Fibroblast of lung (primary cell): ENCODE measurements around the gene PPIE.

ENCODE experiments used
- EZH2 ChIP-seq: IDR thresholded peaks from 2 replicates; pipeline ENCODE4 v1.5.1; 2012; ENCODE audit warnings: low read length, control low read depth, mild to moderate bottlenecking; ENCODE audit errors: missing control alignments
- TF ChIP-seq, protein P1 (sequence below), 2 donors: IDR thresholded peaks in 1 of 2; conservative IDR thresholded peaks in 1 of 2; 1 replicate in 1 of 2; 2 replicates in 1 of 2; pipeline ENCODE4 v1.5.1; 2011 to 2012; ENCODE audit warnings: low read length in 2 of 2, control low read depth in 1 of 2, inconsistent platforms in 1 of 2, low read depth in 1 of 2, mild to moderate bottlenecking in 1 of 2

DNA sequence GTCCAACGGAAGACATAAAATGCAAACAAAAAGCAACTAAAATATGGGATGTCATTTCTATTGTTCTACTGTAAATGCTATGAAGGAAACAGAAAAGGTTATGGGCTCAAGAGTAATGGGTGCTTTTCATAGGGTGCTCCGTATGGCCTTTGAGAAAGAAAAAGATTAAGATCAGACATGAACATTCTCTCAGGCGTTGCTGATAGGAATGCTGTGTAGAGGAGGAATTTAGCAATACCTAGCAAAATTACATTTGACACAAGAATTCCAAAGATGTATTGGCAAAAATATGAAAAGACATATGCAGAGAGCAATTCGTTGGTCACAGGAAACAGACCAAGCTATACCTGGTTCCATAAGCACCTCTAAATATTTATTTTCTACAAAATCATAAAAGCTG lies 38.2 kb downstream of the PPIE start:
- TF ChIP-seq EZH2, result no peak
- TF ChIP-seq, protein P1, sequence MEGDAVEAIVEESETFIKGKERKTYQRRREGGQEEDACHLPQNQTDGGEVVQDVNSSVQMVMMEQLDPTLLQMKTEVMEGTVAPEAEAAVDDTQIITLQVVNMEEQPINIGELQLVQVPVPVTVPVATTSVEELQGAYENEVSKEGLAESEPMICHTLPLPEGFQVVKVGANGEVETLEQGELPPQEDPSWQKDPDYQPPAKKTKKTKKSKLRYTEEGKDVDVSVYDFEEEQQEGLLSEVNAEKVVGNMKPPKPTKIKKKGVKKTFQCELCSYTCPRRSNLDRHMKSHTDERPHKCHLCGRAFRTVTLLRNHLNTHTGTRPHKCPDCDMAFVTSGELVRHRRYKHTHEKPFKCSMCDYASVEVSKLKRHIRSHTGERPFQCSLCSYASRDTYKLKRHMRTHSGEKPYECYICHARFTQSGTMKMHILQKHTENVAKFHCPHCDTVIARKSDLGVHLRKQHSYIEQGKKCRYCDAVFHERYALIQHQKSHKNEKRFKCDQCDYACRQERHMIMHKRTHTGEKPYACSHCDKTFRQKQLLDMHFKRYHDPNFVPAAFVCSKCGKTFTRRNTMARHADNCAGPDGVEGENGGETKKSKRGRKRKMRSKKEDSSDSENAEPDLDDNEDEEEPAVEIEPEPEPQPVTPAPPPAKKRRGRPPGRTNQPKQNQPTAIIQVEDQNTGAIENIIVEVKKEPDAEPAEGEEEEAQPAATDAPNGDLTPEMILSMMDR (conservative IDR thresholded peaks at IDR 0.05 in 1 of 2, IDR thresholded peaks at IDR 0.05 in 1 of 2; ENCODE audit: low read depth in 1 of 2, low read length in 2 of 2), result no peak
